Breast epithelium (tissue), 4 donors: ENCODE measurements around the gene PPP1R12B. TPM values are rescaled to one million over a fixed set of nuclear protein-coding genes. Genes with fewer than 3 reads are reported as not detected.
A peak's percentile ranks its signal among the peaks of the same experiment; 100 is the strongest.
"Not testable (repeated sequence)": the region's sequence is repeated elsewhere in the genome, so short reads cannot be mapped to it uniquely, and the experiment has no call there.

Source experiments
- DNase-seq, 2 donors: peaks; one replicate each; pipeline ENCODE4 v3.0.0-alpha.2; 2019; ENCODE audit warnings: low spot score in 2 of 2
- H3K27ac ChIP-seq, 2 donors: fragments of 200-600 bp; sonication (generic) in 1 of 2; one replicate each; pipeline ENCODE4 v1.5.1; 2016 to 2019; ENCODE audit warnings: mild to moderate bottlenecking in 1 of 2
- H3K27me3 ChIP-seq, 2 donors: fragments of 200-600 bp; sonication (generic) in 1 of 2; one replicate each; pipeline versions ENCODE4 v1.5.1 to v1.6.0; 2017 to 2019; ENCODE audit warnings: control low read depth in 1 of 2, mild to moderate bottlenecking in 1 of 2
- H3K36me3 ChIP-seq: fragments of 200-600 bp; one replicate; pipeline ENCODE4 v1.5.1; 2019
- H3K4me1 ChIP-seq, 2 donors: fragments of 200-600 bp; sonication (generic); one replicate each; pipeline ENCODE4 v1.5.1; 2016 to 2019; ENCODE audit warnings: control low read depth in 1 of 2
- H3K4me3 ChIP-seq, 3 donors: fragments of 200-600 bp; sonication (generic); 1 replicate in 2 of 3; 2 replicates in 1 of 3; pipeline ENCODE4 v1.5.1; 2016 to 2019; ENCODE audit warnings: mild to moderate bottlenecking in 3 of 3, moderate library complexity in 2 of 3
- H3K9me3 ChIP-seq, 2 donors: fragments of 200-600 bp; sonication (generic) in 1 of 2; one replicate each; pipeline ENCODE4 v1.5.1; 2016 to 2019; ENCODE audit warnings: control low read depth in 1 of 2
- POLR2A ChIP-seq: fragments of 450-650 bp; IDR thresholded peaks from one replicate; pipeline ENCODE4 v1.6.1; 2016; ENCODE audit warnings: antibody characterized with exemption, mild to moderate bottlenecking, moderate library complexity
- POLR2AphosphoS5 ChIP-seq, 3 donors: sonication (generic); formaldehyde crosslinking; IDR thresholded peaks; one replicate each; pipeline ENCODE4 v1.6.1; 2017; ENCODE audit warnings: antibody characterized with exemption in 3 of 3
- intact Hi-C: fragments of 100-400 bp; cut with DNase I; formaldehyde crosslinking; loops from one replicate; pipeline ENCODE4 v1.15.1; 2023; ENCODE audit warnings: low total_unique reads
- total RNA-seq, 3 donors: library from RNA; depleted of rRNA; stranded (reverse); fragments of >200 nt; gene quantifications; one replicate each; pipeline ENCODE4 v1.1.0, GENCODE V29; 2016
- TF ChIP-seq, protein P1 (sequence below), 3 donors: fragments of 450-650 bp; IDR thresholded peaks; one replicate each; pipeline ENCODE4 v1.5.1; 2016 to 2017; ENCODE audit warnings: antibody characterized with exemption in 3 of 3, mild to moderate bottlenecking in 3 of 3, moderate library complexity in 3 of 3

PPP1R12B gene
- total RNA-seq, 3 donors from 2014 or later, result 76.4 to 123 (median 90.7) TPM

DNA sequence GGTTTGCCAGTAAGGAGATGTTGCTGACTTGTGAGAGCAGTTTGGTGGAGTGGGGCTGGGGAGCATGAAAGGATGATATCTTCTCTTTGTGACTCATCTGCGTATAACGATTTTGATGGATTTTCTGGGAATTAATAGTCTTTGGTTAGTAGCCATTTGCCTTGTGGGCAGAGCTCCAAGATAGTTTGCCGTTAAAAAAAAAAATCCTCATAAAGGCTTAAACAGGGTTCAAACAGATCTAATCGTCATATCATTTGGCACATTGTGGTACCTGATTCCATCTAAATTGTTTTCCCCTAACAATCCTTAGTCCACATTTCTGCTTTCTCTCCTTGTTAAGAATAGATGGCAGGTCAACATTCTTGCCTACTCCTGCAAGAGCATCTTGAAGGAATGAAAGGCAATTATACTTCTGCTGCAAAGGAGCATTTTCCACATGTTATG is 168.0 kb downstream of the PPP1R12B start:
- TF ChIP-seq POLR2AphosphoS5 (IDR thresholded peaks at IDR 0.05) (no peak), POLR2A (no peak)
- TF ChIP-seq, protein P1, sequence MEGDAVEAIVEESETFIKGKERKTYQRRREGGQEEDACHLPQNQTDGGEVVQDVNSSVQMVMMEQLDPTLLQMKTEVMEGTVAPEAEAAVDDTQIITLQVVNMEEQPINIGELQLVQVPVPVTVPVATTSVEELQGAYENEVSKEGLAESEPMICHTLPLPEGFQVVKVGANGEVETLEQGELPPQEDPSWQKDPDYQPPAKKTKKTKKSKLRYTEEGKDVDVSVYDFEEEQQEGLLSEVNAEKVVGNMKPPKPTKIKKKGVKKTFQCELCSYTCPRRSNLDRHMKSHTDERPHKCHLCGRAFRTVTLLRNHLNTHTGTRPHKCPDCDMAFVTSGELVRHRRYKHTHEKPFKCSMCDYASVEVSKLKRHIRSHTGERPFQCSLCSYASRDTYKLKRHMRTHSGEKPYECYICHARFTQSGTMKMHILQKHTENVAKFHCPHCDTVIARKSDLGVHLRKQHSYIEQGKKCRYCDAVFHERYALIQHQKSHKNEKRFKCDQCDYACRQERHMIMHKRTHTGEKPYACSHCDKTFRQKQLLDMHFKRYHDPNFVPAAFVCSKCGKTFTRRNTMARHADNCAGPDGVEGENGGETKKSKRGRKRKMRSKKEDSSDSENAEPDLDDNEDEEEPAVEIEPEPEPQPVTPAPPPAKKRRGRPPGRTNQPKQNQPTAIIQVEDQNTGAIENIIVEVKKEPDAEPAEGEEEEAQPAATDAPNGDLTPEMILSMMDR (IDR thresholded peaks at IDR 0.05), result no peak
- H3K27me3 ChIP-seq, result no peaks in the 10 kb centered on the region
- H3K4me1 ChIP-seq, result no peaks in the 10 kb centered on the region
- H3K27ac ChIP-seq, result no peak overlapping the region
- DNase-seq, result no peak
- H3K9me3 ChIP-seq, result no peaks in the 10 kb centered on the region
- intact Hi-C loops, result no loop called here
- H3K4me3 ChIP-seq, result no peak overlapping the region
- H3K36me3 ChIP-seq, result no peaks in the 10 kb centered on the region

DNA sequence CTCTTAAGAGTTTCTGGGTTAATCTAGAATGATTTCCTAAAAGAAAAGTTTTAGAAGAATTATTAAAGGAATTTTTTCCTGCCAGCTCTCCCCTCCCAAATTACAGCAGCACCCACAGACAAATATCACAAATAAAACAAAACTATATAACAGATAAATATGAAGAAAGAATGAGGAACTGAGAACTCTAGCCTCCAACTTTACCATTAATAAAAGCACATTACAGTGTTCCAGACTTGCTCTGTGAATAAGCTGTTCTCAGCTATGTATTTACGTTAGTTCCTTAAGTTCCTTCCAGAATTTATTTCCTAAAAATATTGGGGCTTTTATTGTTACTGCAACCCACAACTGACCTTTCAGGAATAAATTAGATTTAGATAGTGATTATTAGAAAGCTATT is 168.6 kb downstream of the PPP1R12B start:
- H3K27me3 ChIP-seq, DNase-seq, H3K27ac ChIP-seq, H3K9me3 ChIP-seq, intact Hi-C loops, H3K4me1 ChIP-seq, H3K4me3 ChIP-seq, H3K36me3 ChIP-seq: not testable (repeated sequence)

DNA sequence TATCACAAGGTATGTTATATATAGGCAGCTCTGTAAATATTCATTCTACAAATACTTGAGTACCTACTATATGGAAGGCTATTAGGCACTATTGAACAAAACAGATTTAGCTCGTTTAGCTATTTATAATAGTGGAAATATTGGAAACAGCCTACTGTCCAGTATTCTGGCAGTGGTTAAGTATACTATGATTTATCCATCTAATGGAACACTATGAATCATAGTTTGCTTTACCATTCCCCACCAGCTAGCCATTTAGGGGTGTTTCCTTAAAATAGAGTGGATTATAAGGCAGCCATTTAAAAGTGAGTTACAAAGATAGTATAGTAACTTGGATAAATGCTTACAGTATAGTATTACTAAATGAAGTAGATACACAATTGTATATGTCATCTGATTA is 169.7 kb downstream of the PPP1R12B start:
- H3K4me3 ChIP-seq, H3K4me1 ChIP-seq, intact Hi-C loops, H3K9me3 ChIP-seq, DNase-seq, H3K27me3 ChIP-seq, H3K27ac ChIP-seq, H3K36me3 ChIP-seq: not testable (repeated sequence)

DNA sequence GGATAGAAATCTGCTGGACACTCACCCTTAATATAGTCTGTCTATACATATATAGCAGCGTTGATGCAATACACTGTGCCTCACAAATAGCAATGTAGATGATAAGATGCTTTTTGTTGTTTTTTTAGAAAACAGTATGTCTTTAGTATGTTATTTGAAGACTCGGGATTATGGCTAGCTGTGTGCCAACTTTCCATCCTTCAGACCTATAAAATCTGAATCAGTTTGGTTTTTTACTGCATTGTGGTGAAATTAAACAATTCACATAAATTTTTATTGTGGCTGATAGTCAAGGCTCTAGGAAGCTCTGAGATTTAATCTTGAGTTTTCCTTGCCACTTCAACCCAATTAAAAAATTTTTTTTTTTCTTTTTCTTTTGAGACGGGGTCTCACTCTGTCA is 170.4 kb downstream of the PPP1R12B start:
- DNase-seq, H3K36me3 ChIP-seq, H3K4me1 ChIP-seq, H3K9me3 ChIP-seq, intact Hi-C loops, H3K4me3 ChIP-seq, H3K27me3 ChIP-seq: not testable (repeated sequence)
- peak overlapping the region in 1 of 2 donors; percentile 33 for H3K27ac ChIP-seq

DNA sequence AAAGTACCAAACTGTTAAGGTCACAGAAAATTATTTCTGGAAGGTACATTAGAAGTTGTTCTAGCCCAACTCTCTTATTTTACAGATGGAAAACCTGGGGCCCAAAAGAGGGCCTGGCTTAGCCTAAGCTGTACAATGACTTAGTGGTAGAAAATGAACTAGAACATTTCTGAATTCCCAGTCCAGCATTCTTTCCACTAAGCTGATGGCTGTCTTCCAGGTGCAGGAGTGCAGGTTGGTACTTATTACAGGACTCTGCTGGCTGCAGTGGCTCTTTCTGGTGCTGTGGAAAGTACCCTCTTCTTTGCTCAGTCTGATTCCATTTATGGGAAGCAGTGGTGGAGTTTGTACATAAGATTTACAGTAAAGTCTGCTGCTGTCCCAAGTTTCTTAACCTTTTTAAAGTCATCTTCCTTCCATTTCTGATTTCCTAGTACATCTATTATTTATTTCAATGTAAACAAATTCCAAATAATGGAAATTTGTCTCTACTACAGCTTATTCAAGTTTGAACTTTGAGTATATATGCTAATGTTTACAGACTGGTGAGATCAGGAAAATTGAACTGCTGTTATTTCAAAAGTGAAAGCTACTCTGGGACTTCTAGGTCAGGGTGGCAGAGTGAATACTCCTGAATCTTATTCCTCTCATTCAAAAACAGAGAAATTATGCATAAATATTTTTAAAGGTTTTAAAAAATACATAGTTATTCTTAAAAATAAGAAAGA is 171.8 kb downstream of the PPP1R12B start:
- not testable (repeated sequence) for H3K4me1 ChIP-seq, DNase-seq
- peak overlapping the region; percentile 33 to 36 for H3K27ac ChIP-seq

DNA sequence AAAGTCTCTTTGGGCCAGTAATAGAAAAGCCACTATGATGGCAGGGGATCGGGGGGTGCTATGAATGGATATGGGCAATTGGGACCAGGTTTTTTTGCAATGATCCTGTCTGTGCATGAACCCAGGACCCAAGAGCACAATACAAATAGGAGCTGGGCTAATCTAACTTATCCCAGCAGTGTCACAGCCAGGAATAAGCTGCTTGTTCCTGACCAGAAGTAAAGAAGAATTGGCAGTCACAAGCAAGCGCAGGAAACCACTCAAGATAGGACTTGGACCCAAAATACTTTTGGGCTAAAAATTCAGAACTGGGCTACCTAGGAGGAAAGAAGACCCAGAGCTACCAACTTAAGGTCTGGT is 172.3 kb downstream of the PPP1R12B start:
- H3K4me1 ChIP-seq, intact Hi-C loops, H3K36me3 ChIP-seq, H3K27me3 ChIP-seq, DNase-seq, H3K4me3 ChIP-seq, H3K9me3 ChIP-seq: not testable (repeated sequence)
- H3K27ac ChIP-seq, result peak overlapping the region in 1 of 2 donors; percentile 33

More for the DNA sequence above, 171.8 kb downstream of the PPP1R12B start:
- H3K27me3 ChIP-seq, H3K9me3 ChIP-seq, intact Hi-C loops, H3K36me3 ChIP-seq, H3K4me3 ChIP-seq: not testable (repeated sequence)

DNA sequence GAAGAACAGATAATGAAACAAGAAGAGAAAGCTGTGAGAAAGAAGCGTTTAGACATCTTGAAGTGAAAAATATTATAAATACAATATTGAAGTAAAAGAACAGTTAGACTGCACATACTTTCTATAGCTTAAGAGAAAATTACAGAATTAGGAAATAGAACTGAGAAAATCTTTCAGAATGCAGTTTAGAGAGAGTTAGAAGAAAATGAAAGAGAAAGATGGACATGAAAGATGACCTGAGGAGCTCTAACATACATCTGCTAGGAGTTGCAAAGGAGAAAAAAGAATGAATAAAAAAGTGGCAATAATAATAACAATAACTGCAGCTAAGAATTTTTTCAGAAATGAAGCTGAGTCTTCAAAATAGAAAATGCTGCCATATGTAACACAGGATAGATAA is 173.0 kb downstream of the PPP1R12B start:
- H3K4me3 ChIP-seq, intact Hi-C loops, H3K9me3 ChIP-seq, DNase-seq, H3K4me1 ChIP-seq, H3K27ac ChIP-seq, H3K27me3 ChIP-seq, H3K36me3 ChIP-seq: not testable (repeated sequence)

DNA sequence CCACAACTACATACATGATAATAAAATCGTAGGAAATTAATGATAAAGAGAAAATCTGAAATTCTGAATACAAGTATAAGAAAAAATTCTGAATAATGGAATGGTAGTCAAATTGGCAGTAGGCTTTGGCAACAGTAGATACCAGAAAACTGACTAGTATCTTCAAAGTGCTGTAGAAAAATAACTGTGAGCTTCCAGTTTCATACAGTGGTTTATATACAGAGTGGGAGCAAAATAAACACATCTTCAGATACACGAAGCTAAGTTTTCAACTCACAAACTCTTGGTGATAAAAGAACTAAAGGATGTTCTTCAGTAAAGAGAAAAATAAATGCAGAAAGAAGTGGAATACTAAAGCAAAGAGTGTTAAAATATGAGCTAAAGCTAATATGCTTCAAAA is 173.4 kb downstream of the PPP1R12B start:
- H3K36me3 ChIP-seq, result no peaks in the 10 kb centered on the region
- H3K4me1 ChIP-seq, result no peaks in the 10 kb centered on the region
- no peak overlapping the region for H3K27ac ChIP-seq
- H3K27me3 ChIP-seq, result no peaks in the 10 kb centered on the region
- no peak for TF ChIP-seq POLR2A
- TF ChIP-seq, protein P1 (IDR thresholded peaks at IDR 0.05), result no peak
- TF ChIP-seq POLR2AphosphoS5 (IDR thresholded peaks at IDR 0.05), result no peak
- no peaks in the 10 kb centered on the region for H3K9me3 ChIP-seq
- intact Hi-C loops, result no loop called here
- H3K4me3 ChIP-seq, result no peak overlapping the region
- no peak for DNase-seq

DNA sequence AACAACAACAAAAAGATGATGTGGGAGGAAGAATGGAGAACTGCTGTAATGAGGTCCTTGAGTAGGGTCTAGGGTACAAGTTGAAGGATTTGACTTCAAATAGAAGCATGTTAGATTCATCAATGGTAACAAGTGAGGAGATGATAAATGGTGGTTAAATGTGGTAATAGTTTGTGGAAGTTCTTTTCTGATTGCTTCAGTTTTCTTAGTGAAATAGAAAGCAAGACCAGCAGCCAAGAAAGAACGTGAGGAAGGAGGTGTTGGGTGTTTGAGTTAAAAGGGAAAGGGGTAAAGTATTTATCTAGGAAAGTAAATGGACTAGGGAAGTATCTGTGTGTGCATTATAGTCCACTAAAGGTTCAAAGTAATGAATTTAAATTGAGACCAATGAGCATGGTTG is 177.6 kb downstream of the PPP1R12B start:
- intact Hi-C loops, H3K27me3 ChIP-seq: not testable (repeated sequence)

DNA sequence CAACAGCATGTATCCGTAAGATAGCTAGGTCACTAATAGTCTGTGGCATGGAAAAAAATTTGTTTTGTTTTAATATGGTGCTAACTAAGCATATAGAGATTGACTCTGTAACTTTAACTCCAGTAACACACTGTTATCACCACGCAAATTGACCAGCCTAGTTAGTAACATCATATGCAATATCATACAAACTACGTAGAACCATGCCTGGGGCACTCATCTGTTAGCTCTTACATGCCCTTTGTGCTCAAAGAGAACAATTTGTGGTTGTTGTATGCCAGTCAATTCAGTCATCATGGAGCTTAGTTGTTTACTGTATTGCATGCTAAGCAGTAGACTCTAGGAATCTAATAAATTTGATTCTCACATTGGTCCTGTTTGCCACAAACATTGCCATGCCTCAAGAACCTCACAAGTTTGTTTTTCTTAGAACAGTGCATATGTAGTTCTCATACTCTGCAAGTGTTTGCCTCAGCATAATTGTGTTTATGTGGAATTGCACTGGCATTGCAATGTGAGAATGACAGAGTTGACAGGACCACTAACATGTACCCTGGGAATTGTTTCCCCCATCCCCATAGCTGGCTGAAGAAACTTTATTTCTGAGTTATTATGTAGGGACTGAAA is 179.7 kb downstream of the PPP1R12B start:
- H3K36me3 ChIP-seq, H3K9me3 ChIP-seq, intact Hi-C loops, H3K27me3 ChIP-seq, DNase-seq, H3K4me3 ChIP-seq, H3K4me1 ChIP-seq, H3K27ac ChIP-seq: not testable (repeated sequence)

More for the DNA sequence above, 177.6 kb downstream of the PPP1R12B start:
- not testable (repeated sequence) for DNase-seq, H3K27ac ChIP-seq, H3K4me3 ChIP-seq, H3K36me3 ChIP-seq, H3K4me1 ChIP-seq, H3K9me3 ChIP-seq

DNA sequence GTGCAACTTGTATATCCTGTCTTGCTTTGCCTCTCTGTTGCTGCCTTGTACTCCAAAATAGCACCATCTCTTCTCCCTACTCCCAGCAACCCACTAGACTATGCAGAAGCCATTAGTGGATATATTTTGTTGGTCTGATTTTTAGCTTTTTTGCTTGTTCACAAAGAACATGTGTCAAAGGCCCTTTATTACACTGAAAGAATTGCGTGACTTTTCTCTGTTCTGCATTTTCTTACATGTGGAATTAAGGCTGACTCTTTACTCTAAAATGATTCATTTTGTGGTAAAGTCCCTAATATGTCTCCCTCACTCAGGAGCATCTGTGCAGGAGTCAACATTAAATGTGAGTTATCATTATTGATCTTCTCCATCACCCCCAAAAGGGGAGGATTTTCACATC is 182.2 kb downstream of the PPP1R12B start:
- H3K36me3 ChIP-seq, H3K27ac ChIP-seq, DNase-seq, H3K4me1 ChIP-seq, H3K27me3 ChIP-seq, H3K9me3 ChIP-seq, intact Hi-C loops, H3K4me3 ChIP-seq: not testable (repeated sequence)
